ENCODE data around the gene CCDC181.

DNA sequence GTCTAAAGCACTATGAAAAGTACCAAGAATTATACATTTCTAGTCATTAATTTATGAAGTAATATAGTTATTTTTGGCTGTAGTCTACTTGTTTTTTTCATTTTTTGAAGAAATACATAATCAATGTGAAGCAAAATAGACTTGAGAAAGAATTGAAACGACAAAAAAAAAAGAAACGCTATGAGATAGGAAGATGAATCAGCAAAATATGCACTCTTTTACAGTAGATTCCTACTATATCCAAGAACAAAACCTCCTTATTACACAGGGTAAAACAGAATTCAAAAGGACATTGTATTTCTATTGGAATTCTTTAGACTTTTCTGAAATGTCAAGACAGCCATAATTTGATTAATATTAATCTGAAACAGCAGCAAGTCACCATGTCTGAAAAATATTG, 25.6 kb upstream of the CCDC181 start:
- no peak for TF ChIP-seq CTCF (IDR thresholded peaks at IDR 0.05)
- no peak for TF ChIP-seq EZH2 (IDR thresholded peaks at IDR 0.05; ENCODE audit: borderline replicate concordance, insufficient read depth, low read depth, low read length, poor library complexity, severe bottlenecking)

Measured in B cell (primary cell).